NCI-H128 (cell line): ENCODE results near the gene ABR.
"Not testable (repeated sequence)": the region's sequence is repeated elsewhere in the genome, so short reads cannot be mapped to it uniquely, and the experiment has no call there.

Source experiments
- DNase-seq: peaks from one replicate; lab custom pipeline; 2025; ENCODE audit not compliant: unreplicated experiment; lab: John Stamatoyannopoulos, UW

The ABR gene

DNA sequence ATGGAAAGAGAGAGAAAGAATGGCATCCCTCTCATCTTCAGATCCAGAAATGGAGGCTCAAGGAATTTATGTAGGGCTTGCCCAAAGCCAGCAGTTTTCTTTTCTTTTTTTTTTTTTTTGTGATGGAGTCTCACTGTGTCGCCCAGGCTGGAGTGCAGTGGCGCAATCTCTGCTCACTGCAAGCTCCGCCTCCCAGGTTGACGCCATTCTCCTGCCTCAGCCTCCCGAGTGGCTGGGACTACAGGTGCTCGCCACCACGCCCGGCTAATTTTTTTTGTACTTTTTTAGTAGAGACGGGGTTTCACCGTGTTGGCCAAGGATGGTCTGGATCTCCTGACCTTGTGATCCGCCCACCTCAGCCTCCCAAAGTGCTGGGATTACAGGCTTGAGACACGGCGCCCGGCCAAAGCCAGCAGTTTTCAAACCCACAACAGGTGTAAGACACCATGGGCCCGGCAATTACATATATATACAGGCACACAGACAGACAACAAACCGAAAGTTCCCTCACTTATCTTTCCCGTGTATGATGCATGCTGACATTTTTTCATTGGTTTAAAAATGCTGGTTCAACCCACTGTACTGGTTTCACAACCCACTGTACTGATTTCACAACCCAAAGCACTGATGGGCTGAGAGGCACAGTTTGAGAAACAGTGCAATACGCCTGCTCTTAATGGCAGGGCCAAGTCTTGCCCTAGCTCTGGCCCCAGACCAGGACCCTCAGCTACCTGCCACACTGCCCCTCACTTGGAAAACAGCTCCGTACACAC lies 81.6 kb downstream of the ABR start:
- not testable (repeated sequence) for DNase-seq

DNA sequence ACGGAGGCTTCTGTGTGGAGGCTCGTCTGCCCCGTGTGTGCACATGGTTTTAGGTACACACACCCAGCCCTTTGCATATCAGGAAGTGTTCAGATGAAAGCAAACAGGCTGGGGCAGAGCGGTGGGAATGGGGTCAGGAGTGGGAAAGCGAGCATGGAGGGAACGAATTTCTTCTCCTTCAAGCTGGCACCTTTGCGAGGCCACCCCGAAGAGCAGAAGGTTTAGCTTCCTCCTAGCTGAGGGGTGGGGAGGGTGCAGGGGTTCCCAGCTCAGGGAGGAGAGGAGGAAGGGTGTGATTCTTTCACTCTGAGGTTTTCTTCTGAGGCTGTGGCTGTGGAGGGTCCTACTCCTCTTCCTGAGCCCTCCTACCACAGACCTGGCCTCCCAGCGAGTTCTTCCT lies 83.6 kb downstream of the ABR start:
- no peak for DNase-seq

DNA sequence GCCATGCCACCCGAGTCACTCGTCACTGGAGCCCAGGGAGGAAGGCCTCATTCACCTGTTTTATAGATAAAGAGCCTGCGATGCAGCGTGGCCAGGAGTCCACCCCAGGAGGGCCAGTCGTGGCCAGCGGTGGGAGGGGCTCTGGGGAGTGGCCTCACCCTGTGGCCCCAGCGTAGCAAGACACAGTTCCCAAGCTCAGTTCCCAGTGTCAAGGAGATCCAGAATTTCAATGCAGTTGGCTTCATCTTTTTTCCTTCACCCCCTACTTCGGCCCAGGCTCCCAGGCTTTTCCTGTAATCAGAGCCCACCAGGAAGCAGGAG lies 84.0 kb downstream of the ABR start:
- DNase-seq, result no peak

DNA sequence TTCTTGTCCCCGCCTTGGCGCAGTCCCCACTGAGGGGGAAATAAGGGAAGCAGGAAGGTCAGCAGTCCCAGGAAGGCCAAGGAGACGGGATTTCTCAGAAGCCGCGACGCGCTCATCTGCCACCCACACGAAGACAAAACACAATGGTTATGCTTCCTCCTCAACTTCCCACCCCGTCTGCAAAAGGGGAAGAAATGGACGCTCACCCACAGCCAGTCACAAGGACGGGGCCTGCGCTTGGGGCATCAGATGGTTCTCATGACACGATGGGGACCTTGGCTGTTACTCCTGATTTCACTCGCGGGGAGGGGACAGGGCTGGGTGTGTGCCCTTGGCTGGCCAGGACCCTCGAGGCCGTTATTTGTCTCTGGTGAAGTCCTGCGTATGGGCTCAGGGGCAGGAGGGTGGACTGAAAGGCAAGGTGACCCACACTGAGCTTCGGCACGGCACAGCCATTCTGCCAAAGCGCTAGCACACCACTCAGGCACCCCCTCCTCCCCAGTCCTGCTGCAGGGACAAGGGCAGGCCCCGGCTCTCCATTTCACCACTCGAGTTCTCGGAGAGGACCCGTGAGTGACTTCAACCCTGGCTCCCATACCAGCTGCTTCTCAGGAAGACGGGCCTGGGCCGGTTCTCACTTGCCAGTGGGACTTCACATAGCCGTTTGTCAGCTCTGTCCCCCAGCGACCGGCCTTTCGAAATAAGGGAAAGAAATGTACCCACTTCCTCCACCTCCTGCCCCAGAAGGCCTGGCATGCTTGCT lies 84.5 kb downstream of the ABR start:
- DNase-seq, result no peak

DNA sequence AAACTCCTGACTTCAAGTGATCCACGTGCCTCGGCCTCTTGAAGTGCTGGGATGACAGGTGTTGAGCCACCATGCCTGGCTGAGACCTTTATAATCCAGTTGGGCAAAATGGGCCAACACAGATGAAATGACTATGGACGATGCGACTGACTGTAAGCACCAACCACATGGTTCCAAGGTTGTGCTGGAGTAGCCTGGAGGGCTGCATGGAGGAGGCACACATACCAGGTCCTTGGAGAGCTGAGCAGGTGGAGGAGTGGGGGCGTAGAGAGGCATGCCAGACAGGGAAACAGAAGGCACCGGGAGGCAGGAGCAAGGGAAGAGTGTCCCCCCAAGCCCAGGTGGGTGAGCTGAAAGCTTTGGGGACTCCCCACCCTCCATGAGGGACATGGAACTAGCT lies 85.2 kb downstream of the ABR start:
- DNase-seq, result no peak

DNA sequence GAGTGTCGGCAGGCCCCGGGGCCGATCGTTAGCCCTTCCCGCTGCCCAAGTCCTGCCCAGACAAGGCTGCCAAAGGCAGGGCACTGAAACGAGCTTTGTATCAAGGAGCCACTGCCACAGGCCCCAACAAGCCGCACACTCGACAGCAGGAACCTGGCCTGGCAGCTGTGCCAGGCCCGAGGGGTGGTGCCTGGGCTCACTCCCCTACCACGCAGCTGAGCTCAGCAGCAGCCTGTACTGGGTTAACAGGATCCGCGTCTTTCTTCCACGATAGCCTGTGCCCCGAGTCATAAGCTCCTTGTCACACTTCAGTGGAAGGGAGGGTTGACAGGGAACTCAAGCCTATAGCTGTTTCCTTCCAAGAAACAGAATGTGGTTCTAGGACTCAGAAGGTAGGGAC lies 87.9 kb downstream of the ABR start:
- DNase-seq, result no peak

DNA sequence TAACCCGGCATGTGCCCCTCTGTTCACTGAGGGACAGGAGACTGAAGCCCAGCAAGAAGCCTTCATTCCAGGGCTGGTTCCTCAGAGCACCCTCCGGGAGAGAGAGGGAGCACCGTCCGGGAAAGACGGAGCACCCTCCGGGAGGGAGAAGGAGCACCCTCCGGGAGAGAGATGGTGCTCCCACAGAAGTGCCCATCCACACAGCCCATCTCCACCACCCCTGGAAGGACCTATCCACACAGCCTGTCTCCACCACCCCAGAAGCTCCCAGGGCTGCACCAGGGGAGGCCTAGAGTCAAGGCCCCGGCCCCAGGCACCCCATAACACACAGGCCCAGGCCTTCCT lies 88.6 kb downstream of the ABR start:
- DNase-seq, result no peak

DNA sequence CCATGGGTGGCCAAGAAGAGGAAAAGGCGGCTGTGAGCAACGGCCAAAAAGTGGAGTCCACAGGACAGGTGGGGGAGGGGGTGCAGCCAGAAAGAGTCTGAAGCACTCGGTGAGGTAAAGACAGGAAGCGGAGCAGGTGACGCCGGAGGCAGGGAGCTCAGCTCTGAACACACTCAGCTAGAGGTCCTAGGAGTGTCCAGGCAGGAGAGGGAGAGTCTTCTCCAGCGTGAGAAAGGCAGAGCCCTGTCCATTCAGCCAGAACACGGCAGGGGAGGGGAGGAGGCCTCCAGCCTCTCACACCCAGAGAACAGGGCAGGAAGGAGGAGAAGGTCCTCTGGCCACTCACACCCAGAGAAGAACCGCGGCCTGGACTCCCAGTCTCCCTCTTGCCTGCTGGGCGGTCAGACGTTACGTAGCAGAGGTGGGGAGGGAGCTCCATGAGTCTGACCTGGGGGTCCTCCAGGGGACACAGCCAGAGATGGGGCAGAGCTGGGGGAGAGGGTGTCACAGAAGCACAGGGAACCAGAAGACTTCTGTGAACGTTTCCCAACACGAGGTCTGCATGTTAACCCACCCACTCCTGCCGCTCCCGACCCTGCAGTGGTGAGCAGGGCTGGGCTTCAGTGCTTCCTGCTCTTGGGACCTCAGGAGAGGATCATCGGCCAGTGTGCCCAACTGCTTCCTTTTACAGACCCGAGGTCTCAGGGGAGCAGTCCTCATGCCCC lies 89.2 kb downstream of the ABR start:
- no peak for DNase-seq

DNA sequence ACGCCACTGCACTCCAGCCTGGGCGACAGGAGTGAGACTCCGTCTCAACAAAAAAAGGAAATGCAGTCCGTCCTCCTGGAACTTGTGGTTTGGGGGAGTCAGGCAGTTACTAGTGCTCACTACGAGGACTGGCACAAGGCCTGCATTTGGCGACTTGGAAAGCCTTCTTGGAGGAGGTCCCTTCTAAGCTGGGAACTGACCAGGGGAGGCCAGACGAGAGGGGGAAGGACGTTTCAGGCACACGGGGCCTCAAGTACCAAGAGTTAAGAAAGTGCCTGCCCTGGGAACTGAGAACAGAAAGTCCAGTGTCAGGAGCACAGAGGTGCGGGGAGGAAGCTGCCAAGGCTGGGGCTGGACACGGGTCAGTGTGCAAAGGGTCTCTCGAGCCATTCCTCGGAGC lies 89.9 kb downstream of the ABR start:
- no peak for DNase-seq

DNA sequence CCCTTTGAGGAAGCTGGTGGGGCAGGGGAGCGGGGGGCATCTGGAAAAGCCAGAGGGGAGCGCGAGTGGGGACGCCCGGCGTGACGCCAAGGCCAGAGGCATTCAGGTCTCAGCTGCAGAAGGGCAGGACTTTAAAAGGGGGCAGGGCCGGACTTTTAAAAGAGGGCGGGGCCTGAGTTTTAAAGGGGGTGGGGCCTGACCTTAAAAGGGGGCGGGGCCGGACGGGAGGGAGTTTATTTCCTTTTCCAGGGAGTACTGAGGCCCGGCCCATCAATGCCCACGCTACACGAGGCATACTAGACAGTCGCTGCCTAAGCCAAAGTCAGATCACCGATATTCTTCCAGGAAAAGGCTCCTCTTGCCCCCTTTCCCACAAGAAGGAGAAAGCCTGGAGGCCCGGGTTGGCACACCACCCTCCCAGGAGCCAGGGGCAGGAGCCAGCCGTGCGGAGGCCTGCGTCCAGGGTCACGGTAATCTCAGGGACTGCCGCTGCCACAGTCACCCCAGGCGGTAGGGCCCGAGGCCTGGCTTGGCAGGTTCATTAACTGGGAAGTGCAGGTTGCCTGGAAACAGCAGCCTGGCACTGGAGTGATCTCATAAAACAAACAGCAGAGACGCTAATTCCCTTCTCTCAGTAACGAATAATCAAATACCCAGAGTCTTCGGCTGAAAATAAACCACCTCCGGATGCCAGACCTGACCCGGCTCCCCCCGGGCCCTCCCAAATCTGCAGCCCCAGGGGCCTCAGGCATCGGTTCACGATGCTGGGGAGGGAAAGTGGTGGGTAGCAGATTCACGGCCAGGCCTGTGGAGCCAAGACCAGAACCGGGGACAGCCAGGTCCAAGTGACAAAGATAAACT lies 92.2 kb downstream of the ABR start:
- DNase-seq, result peak; percentile 33

DNA sequence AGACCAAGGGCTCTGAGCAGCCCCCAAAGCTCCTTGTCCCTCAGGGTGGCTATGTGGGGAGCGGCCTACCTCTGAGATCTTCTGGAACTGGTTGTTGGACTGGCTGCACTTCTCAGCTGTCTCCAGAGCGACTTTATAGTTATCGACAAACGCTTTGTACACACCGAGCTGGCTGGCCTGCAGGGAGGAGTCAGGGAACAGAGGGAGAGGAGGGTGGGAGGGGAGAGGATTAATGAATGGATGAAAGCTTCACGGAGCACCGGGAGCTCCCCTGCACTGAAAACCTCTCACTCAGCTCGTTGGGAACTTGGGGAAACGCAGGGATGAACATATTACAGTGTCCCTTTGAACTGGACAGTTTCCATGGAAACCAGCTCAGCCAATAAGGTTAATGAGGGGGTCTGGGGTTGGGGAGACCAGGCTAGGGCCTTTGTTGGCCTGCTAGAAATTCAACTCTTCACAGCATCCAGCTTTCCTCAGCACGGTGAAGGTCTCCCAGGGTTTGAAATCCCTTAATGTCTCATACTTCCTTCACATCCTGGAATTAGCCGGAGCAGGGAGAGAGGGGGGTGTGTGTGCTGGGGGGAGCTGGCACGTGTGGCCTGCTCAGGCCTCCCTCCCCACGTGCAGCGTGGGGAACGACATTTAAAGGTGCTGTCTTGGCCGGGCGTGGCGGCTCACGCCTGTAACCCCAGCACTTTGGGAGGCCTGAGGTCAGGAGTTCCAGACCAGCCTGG lies 96.2 kb downstream of the ABR start:
- DNase-seq, result no peak

DNA sequence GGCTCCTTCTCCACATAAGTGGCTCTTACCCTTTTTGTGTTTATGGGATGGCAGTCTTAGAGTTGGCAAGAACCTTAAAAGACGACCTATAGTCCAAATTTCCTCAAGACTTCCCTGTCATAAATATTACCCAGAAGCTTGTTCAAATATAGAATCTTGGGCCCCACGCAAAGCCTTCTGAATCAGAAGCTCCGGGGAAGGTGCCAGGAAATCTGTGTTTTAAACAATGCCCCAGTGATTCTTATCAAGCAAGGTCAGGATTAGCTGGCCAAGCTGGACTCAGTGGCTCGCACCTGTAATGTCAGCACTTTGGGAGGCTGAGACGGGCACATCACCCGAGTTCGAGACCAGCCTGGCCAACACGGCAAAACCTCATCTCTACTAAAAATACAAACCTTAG lies 97.2 kb downstream of the ABR start:
- DNase-seq, result no peak

DNA sequence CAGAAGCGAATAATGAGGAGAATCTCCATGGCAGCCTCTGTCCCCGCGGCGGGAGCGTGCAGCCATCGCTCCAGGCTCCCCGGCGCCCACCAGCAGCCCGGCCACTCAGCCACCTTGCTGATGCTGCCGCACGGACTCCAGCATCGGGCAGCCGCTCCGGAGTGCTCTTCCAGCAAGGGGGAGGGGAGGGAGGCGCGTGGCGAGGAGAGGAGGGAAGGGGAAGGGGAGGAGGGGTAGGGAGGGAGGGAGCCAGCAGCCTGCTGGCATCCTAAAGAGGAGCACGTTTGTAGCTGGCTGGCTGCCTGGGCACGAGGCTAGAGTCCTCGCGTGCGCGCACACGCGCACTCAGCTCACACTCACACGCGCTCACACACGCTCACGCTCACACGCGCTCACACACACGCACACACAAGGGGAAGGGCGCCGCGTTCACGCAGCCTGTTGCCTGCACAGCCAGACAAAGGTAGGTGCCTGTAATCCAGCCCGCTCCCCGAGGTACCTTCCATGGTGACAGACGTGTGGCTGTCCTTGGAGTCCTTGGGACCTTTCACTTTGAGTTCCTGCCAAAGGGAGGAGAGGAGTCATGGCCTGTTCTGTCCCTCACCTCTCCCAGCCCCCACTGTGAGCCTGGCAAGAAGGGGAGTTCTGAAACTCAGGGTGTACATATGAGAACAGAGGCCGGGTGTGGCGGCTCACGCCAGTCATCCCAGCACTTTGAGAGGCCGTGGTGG lies 100.8 kb downstream of the ABR start:
- DNase-seq, result peak; percentile 8

DNA sequence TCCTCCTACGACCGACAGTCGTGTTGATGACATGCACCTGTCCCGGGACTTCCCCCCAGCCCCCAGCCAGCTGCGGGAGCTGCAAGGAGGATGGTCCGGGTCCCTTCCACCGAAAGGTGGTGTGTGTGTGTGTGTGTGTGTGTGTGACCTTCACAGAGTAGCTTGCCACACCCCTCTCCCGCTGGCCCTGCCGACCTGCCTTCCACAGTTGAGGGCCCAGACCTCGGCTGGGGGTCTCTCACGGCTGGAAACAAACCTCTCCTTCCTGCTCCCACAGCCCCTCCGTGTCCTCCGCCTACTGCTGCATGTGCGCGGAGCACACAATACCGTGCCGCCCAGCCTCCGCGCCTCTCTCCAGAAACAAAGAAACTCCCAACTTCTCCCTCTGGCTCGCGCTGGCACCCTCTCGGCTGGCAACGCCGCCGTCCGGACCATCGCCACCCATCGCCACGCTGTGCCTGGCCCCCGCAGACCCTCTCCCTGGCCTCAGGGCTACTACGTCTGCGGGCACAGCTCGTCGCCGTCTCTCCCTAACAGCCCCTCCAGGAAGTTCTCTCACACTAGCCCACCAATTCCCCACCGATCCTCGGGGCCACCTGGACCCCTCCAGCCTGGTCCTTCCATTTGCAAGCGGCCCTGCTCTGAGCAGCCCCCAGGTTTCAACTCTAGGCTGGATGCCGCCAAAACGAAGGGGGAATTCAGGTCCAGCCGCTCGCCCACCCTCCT lies 101.6 kb downstream of the ABR start:
- DNase-seq, result no peak

DNA sequence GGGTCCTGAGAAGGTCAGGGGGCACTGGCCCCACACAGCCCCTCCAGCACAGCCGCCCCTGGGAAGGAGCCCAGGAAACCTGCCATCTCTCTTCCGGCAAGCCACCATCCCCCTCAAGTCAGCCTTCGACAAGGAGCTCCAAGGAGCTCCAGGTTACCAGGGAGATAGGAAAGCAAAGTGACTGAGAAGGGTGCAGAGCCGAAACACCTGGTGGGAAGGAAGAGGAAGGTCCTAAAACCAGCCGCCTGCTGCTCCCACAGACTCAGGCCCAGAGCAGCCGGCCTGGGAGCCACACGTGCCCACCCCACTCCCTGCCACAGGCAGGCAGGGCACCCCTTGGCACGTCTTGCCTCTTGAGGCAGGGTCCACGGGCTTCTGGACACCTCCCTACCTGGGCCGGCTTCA lies 102.2 kb downstream of the ABR start:
- DNase-seq, result no peak

DNA sequence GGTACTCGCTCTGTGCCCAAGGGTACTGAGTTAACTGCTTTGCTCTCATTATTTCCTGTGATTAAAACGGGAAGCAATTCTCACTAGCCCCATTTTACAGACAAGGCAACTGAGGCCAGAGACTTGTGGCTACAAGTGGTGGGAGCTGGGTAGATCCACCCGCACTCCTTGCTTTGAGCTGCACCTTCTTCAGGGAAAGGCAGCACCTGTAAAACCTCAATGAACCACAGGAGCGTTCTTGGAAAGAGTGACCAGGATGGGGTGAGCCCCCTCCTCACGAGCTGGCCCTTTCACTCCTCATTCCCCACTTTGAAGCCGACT lies 102.8 kb downstream of the ABR start:
- DNase-seq, result no peak

DNA sequence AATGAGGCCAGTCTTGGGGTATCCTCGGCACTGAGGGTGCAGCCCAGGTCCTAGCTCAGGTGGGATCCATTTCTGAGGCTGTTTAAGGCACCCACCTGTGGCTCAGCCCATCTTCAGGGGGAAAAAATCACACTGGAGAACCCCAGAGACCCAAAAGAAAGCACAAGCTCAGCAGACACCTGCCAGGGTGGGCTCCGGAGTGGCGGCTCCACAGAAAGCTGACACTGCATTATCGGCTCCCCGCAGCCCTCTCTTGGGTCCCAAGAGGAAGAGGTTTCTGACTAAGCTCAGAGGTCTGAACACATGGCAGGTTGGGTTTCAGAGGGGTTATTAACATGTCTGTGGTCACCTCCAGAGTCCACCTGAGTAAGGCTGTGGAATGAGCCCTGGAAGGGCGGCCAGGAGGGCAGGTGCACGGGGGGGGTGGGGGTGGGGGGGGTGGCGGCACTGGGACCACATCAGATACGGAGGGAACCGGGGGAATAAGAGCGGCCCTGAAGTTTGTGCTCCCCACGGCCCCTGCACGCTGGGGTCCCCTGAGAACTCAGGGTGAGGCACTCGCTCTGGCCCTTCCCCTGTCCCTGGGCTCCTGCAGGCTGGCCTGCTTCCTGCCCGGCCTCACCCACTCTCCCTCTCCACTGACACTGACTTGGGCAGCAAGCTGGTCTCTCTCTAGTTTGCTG lies 103.3 kb downstream of the ABR start:
- no peak for DNase-seq

DNA sequence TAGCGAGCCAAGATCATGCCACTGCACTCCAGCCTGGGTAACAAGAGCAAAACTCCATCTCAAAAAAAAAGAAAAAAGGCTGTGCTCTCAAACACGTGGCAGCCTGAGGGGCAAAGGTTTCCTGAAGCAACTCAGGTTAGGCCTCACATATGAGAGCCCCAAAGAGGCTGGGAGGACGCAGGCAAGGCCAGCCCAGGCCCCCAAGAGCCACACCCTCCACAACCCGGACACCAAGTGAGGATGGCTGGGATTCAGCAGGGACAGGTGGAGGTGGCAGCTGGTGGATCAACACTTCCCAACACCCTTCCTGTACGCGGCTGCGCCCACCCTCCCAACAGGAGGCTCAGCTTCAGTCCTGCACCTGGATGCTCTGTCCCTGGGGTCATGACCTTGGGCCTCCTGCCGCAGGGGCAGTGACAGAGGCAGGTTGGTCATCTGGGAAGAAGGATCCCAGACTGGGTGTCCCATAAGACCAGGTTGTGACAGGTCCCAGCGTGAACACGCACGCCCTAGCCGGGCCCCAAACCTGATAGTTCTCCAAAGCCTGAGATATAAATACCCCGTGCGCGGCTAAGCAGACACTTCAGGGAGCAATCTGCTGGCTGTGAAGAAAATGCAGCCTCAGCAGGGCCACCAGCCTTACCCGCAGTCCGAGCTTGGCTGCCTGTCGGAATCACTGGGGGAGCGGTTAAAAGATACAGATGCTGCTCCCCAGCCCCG lies 104.7 kb downstream of the ABR start:
- DNase-seq, result no peak
